GM12878 (cell line): ENCODE results near the gene TOX2. TPM values are rescaled to one million over a fixed set of nuclear protein-coding genes. Genes with fewer than 3 reads are reported as not detected.
A peak's percentile ranks its signal among the peaks of the same experiment; 100 is the strongest.

Source experiments
- BCL11A ChIP-seq: IDR thresholded peaks from 2 replicates; pipeline ENCODE4 v1.6.1; 2011; ENCODE audit warnings: low read depth, low read length
- BCL3 ChIP-seq: IDR thresholded peaks from 2 replicates; pipeline ENCODE4 v1.6.1; 2011; ENCODE audit warnings: borderline replicate concordance, low read depth, mild to moderate bottlenecking, moderate library complexity, low read length; ENCODE audit not compliant: insufficient read depth, poor library complexity, severe bottlenecking
- CBX3 ChIP-seq: fragments of 200-600 bp; sonication (generic); IDR thresholded peaks from 2 replicates; pipeline ENCODE4 v1.6.1; 2016; ENCODE audit warnings: low read depth, borderline replicate concordance
- CHD2 ChIP-seq: IDR thresholded peaks from 2 replicates; pipeline ENCODE4 v1.6.1; 2011; ENCODE audit warnings: low read depth, low read length, improper control_type of control experiment, borderline replicate concordance
- CREB1 ChIP-seq: IDR thresholded peaks from 2 replicates; pipeline ENCODE4 v1.6.1; 2012; ENCODE audit warnings: low read depth, mild to moderate bottlenecking, inconsistent platforms
- EED ChIP-seq: sonication (generic); IDR thresholded peaks from 2 replicates; pipeline ENCODE4 v1.6.1; 2016; ENCODE audit warnings: antibody characterized with exemption, low read depth
- HDGF ChIP-seq: fragments of 450-650 bp; IDR thresholded peaks from 2 replicates; pipeline ENCODE4 v1.6.1; 2016; ENCODE audit warnings: antibody characterized with exemption
- IRF3 ChIP-seq: fragments of 450-650 bp; IDR thresholded peaks from 2 replicates; pipeline ENCODE4 v1.6.1; 2014; ENCODE audit warnings: mild to moderate bottlenecking
- KDM1A ChIP-seq: fragments of 200-600 bp; sonication (generic); IDR thresholded peaks from 2 replicates; pipeline ENCODE4 v1.6.1; 2016; ENCODE audit warnings: borderline replicate concordance
- MEF2A ChIP-seq: IDR thresholded peaks from 2 replicates; pipeline ENCODE4 v1.6.1; 2011; ENCODE audit warnings: low read depth, mild to moderate bottlenecking, low read length, moderate library complexity; ENCODE audit not compliant: insufficient read depth
- NFYA ChIP-seq: IDR thresholded peaks from 2 replicates; pipeline ENCODE4 v1.6.1; 2011; ENCODE audit warnings: low read depth, mild to moderate bottlenecking, low read length, improper control_type of control experiment, borderline replicate concordance
- POLR2AphosphoS5 ChIP-seq: IDR thresholded peaks from 2 replicates; pipeline ENCODE4 v1.6.1; 2011; ENCODE audit warnings: mild to moderate bottlenecking, low read length, inconsistent platforms
- POU2F2 ChIP-seq: IDR thresholded peaks from 3 replicates; pipeline ENCODE4 v1.6.1; 2011; ENCODE audit warnings: low read depth, mild to moderate bottlenecking, low read length, borderline replicate concordance
- SIX5 ChIP-seq: IDR thresholded peaks from 2 replicates; pipeline ENCODE4 v1.6.1; 2011; ENCODE audit warnings: mild to moderate bottlenecking, low read depth, low read length, moderate library complexity; ENCODE audit not compliant: severe bottlenecking
- TAF1 ChIP-seq: IDR thresholded peaks from 2 replicates; pipeline ENCODE4 v1.6.1; 2011; ENCODE audit warnings: mild to moderate bottlenecking, low read depth, low read length, borderline replicate concordance
- TCF3 ChIP-seq: IDR thresholded peaks from 2 replicates; pipeline ENCODE4 v1.6.1; 2012; ENCODE audit warnings: low read depth, mild to moderate bottlenecking, low read length, borderline replicate concordance; ENCODE audit not compliant: insufficient read depth
- WRNIP1 ChIP-seq: IDR thresholded peaks from 2 replicates; pipeline ENCODE4 v1.6.1; 2011; ENCODE audit warnings: low read depth, low read length, improper control_type of control experiment, borderline replicate concordance
- polyA plus RNA-seq, 11 experiments: library from polyadenylated mRNA; depleted of rRNA in 4 of 11; unstranded in 6 of 11; stranded (reverse) in 5 of 11; fragments of >200 nt; fragmentation: Nextera tagmentation in 4 of 11; fragmentation: Illumina TruSeq in 1 of 11; extraction: Ambion mirVana in 4 of 11; extraction: Trizol in 1 of 11; gene quantifications; 1 replicate in 1 of 11; 2 replicates in 10 of 11; pipeline versions ENCODE4 v1.2.1 to v1.2.3, GENCODE V29; 2011 to 2016; ENCODE audit warnings: inconsistent platforms in 2 of 11, missing spikeins in 2 of 11, low read depth in 1 of 11
- total RNA-seq, 4 experiments: library from RNA; depleted of rRNA in 3 of 4; stranded (reverse); fragments of >200 nt in 3 of 4; fragmentation: Illumina TruSeq in 1 of 4; extraction: Trizol in 1 of 4; gene quantifications; 2 replicates each; pipeline versions ENCODE4 v1.2.1 to v1.2.3, GENCODE V29; 2013 to 2021
- TF ChIP-seq, protein P1 (sequence below): fragments of 450-650 bp; IDR thresholded peaks from 2 replicates; pipeline ENCODE4 v1.6.1; 2017; ENCODE audit warnings: low read depth, mild to moderate bottlenecking, moderate library complexity
- TF ChIP-seq, protein P2 (sequence below): IDR thresholded peaks from 2 replicates; pipeline ENCODE4 v1.6.1; 2011; ENCODE audit warnings: mild to moderate bottlenecking, low read depth, low read length, moderate library complexity; ENCODE audit not compliant: insufficient replicate concordance
- TF ChIP-seq, protein P3 (sequence below): fragments of 150-350 bp; IDR thresholded peaks from 2 replicates; pipeline ENCODE4 v1.6.1; 2016; ENCODE audit warnings: low read depth, low read length

Gene TOX2
- total and polyA plus RNA-seq, 10 of the 15 experiments (the other 5 are each of a cell fraction or from before 2014, with no cell fraction given) = 2.6 to 40.5 (median 7.9) TPM

DNA sequence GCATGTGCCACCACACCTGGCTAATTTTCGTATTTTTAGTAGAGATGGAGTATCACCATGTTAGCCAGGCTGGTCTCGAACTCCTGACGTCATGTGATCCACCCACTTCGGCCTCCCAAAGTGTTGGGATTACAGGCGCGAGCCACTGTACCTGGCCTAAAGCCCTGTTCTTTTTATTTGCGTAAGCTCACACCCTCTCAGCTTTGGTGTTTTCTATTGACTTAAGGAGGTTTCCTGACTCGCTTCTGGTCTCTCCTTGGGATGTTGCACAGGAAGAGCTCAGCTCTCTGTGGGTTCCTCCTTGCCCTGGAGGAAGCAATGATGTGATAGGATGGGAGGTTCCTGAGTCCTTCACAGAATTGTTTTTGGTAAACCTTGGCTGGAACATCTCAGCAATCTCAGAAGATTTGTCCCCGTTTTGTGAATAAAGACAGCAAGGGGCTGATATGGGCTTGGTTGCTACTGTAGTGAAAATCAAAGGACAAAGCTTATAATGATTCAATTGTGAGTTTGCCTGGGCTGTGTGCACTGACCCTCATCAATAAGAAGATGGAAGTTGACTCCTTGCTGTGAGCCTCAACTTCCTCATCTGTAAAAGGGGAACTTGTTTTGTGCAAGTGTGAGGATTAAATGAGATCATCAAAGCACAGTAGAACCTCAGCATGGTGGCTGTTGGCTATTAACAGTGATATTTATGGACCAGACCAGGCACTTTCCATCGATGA lies 27.0 kb downstream of the TOX2 start (continued):
- TF ChIP-seq BCL11A (0 out of 2 replicates have a peak, but pooled peaks have one; percentile 11), CREB1 (0 out of 2 replicates have a peak, but pooled peaks have one; percentile 30), MEF2A (no peak), POU2F2 (no peak), POLR2AphosphoS5 (0 out of 2 replicates have a peak, but pooled peaks have one; percentile 10), NFYA (no peak), HDGF (no peak), TAF1 (no peak), EED (no peak; the same call in 1 of the 2 replicates), SIX5 (no peak), WRNIP1 (no peak), BCL3 (no peak), CBX3 (no peak), KDM1A (no peak), TCF3 (no peak), IRF3 (no peak), CHD2 (no peak)
- TF ChIP-seq, protein P1, sequence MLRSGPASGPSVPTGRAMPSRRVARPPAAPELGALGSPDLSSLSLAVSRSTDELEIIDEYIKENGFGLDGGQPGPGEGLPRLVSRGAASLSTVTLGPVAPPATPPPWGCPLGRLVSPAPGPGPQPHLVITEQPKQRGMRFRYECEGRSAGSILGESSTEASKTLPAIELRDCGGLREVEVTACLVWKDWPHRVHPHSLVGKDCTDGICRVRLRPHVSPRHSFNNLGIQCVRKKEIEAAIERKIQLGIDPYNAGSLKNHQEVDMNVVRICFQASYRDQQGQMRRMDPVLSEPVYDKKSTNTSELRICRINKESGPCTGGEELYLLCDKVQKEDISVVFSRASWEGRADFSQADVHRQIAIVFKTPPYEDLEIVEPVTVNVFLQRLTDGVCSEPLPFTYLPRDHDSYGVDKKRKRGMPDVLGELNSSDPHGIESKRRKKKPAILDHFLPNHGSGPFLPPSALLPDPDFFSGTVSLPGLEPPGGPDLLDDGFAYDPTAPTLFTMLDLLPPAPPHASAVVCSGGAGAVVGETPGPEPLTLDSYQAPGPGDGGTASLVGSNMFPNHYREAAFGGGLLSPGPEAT = no peak; the same call in 1 of the 2 replicates
- TF ChIP-seq, protein P2, sequence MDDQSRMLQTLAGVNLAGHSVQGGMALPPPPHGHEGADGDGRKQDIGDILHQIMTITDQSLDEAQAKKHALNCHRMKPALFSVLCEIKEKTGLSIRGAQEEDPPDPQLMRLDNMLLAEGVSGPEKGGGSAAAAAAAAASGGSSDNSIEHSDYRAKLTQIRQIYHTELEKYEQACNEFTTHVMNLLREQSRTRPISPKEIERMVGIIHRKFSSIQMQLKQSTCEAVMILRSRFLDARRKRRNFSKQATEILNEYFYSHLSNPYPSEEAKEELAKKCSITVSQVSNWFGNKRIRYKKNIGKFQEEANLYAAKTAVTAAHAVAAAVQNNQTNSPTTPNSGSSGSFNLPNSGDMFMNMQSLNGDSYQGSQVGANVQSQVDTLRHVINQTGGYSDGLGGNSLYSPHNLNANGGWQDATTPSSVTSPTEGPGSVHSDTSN = no peak
- TF ChIP-seq, protein P3, sequence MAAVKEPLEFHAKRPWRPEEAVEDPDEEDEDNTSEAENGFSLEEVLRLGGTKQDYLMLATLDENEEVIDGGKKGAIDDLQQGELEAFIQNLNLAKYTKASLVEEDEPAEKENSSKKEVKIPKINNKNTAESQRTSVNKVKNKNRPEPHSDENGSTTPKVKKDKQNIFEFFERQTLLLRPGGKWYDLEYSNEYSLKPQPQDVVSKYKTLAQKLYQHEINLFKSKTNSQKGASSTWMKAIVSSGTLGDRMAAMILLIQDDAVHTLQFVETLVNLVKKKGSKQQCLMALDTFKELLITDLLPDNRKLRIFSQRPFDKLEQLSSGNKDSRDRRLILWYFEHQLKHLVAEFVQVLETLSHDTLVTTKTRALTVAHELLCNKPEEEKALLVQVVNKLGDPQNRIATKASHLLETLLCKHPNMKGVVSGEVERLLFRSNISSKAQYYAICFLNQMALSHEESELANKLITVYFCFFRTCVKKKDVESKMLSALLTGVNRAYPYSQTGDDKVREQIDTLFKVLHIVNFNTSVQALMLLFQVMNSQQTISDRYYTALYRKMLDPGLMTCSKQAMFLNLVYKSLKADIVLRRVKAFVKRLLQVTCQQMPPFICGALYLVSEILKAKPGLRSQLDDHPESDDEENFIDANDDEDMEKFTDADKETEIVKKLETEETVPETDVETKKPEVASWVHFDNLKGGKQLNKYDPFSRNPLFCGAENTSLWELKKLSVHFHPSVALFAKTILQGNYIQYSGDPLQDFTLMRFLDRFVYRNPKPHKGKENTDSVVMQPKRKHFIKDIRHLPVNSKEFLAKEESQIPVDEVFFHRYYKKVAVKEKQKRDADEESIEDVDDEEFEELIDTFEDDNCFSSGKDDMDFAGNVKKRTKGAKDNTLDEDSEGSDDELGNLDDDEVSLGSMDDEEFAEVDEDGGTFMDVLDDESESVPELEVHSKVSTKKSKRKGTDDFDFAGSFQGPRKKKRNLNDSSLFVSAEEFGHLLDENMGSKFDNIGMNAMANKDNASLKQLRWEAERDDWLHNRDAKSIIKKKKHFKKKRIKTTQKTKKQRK = no peak
